HG03139 (cell line): ENCODE measurements around the gene TMEM117.
"Not testable (repeated sequence)": the region's sequence is repeated elsewhere in the genome, so short reads cannot be mapped to it uniquely, and the experiment has no call there.

Experiments
- ATAC-seq: cut with Tn5 transposase; IDR thresholded peaks from one replicate; pipeline ENCODE4 v1.9.1; 2021; ENCODE audit not compliant: unreplicated experiment

The TMEM117 gene

DNA sequence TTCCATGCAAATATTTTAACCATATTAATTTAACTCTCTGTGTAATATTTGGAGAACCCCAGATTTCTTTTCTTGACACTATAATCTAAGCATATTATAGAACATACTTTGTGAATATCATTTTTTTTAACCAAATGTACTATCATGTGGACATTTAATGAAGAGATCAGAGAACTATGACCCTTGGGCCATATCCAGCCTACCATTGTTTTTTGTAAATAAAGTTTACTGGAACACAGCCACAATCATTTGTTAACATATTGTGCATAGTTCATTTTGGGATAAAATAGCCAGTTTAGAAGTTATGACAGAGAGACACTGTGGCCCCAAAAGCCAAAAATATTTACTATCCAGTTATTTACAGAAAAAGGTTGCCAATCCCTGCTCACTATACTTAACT lies 338.2 kb downstream of the TMEM117 start:
- no peak for ATAC-seq

DNA sequence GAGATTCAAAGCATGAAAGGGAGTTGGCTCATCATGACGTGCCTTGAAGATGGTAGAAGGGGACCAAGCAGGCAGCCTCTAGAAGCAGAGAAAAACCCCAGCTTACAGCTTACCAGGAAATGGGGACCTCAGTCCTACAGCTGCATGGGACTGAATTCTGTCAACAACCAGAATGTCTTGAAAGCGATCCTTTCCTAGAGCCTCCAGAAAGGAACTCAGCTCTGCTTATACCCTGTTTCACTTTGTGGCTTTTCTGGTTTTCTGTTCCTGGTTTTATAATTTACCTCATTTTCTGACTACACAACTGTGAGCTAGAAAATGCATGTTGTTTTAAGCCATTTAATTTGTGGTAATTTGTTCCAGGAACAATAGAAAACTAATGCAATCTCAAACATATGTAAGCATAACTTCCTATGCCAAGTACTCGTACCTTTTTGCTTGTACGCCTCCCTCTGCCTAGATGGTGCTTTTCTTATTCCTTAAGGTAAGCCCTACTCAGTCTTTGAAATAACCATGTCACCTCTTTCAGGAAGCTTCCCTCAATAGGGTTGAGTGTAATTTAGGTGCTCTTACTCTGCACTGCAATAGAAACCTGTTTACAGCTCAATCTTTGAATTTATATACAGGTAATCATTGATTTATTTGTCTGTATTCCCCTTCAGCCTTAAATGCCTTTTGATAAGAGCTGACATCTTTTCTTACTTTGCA lies 348.8 kb downstream of the TMEM117 start:
- ATAC-seq = peak; percentile 74

DNA sequence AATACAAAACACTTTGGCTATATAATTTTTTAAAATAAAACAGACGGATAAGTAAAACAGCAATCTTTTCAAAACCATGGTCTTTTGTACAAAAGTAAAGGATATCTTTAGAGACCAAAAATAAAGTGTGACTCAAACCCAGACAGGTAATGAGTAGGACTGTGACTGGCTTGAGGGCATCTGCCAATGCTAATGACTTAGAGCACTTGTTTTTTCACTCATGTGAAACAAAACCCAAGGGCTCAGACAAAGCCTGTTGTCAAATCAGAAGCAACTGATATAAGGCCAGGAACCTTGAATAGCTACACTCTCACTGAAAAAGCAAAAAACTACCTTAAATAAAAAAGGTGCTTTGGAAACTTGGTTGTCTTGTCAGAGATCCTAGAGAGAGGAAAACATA lies 357.4 kb downstream of the TMEM117 start:
- ATAC-seq = peak; percentile 92

DNA sequence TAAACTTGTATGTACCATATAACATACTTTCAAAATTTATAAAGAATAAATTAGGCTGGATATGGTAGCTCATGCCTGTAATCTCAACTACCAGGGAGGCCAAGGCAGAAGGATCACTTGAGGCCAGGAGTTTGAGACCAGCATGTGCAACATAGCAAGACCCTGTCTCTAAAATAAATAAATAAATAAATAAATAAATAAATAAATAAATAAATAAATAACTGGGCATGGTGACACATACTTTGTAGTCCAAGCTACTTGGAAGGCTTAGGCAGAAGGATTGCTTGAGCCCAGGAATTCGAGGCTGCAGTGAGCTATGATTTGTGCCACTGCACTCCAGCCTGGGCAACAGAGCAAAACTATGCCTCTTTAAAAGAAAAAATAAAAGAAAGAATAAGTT lies 359.8 kb downstream of the TMEM117 start:
- ATAC-seq = not testable (repeated sequence)

DNA sequence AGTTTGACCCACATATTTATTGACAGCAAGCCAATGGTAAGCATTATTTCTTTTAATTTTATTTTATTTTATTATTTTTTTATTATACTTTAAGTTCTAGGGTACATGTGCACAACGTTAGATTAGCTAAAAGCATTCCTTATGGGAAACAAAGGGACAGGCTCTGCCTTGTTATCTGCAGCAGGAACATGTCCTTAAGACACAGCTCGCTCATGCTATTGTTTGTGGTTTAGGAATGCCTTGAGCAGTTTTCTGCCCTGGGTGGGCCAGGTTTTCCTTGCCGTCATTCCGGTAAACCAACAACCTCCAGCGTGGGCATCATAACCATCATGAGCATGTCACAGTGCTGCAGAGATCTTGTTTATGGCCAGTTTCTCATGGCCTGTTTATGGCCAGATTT lies 370.2 kb downstream of the TMEM117 start:
- no peak for ATAC-seq

DNA sequence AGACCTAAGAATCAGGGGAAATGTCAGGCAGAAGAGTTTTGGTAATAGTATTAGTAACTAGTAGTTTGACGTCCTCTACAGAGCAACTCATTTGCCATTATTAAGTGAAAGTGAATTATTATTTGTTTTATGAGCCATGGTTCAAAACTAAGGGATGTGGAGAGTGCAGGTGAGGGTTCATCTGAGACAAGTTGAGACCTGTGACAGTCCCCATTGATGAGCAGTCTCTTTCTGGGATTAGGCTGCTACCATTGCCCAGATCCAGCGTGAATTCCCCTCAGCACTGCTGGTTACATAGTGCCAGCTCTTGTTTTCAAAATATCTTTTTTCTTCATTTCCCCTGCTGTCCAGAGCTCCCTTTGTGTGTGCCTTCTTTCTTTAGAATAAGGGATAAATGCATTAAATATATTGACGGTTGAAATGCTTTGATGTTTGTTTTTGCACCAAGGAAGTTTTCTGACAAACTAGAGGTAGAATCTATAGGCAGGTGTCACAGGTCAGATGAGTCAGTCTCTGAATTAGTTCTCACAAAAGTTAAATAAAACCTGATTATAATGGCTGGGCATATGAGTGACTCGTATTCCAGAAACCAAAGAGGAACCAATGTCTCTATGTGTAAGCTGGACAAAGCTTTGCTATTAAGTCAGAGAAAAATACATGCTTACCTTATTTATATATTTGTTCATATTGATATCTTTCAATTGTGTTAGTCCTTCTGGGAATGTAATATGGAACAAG lies 381.4 kb downstream of the TMEM117 start:
- no peak for ATAC-seq

DNA sequence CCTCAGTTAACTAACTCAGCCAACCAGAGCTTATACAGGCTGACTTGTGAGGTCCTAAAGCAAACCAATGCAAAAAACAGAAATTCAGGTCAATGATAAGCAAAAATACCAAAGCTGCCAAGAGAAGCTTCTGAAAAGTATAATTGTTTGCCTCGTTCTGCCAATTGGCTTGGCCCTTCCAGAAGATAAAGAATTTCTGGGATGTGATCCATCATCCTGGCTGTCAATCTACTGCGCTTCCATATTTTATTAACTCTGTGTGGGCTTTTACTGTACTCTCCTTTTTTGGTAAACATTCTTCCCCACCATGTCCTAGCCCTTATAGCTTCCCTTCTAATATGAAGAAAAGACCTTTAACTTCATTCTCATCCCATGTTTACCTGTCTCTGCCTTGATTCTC lies 387.9 kb downstream of the TMEM117 start:
- no peak for ATAC-seq

DNA sequence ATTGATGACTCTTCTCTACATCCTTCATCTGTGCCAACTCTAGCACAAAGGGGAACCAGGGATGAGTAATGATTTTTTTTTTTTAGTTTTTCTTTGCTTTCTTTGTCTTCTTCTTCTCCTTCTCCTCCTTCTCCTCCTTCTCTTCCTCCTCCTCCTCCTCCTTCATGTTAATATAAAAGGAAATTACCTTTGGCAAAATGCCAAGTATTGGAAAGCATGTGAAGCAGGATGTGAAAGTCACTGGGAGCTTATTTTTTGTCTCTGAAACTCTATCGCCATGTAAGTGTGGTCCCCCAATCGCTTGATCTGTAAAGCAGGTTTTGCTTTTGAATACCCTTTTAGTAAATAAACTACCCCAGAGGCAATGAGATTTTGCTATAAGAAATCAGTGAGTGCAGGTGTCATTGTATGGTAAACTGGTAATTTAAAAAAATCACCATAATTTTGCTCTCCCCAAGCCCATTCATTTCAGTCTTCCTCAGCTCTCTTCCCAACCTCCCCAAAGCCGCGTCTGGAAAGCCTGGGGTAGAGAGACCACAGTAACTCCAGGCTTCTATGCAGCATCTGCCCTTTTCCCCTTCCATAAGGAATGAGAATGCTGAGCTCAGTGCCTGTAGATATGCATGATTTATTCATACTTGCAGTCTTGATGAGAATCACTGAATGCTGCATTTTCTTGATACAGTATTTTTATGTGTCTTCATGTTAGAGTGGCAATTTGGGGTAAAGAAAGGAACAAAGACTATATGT lies 388.7 kb downstream of the TMEM117 start:
- no peak for ATAC-seq

DNA sequence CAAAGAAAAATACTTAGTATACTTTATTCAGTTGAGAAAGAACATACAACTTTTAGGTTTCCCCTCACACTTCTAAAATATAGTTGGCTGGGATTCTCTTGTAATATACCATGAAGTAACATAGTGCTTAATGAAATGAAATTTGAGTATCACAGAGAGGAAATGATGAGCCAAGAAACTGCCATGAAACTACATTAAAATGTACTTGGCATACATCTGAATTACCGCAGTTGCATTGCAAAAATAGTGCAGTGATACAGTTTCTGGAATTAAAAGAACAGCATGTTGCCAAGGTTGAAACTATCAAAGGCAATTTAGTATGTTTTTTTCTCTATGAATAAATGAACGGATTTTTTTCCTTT lies 389.2 kb downstream of the TMEM117 start:
- ATAC-seq = no peak

DNA sequence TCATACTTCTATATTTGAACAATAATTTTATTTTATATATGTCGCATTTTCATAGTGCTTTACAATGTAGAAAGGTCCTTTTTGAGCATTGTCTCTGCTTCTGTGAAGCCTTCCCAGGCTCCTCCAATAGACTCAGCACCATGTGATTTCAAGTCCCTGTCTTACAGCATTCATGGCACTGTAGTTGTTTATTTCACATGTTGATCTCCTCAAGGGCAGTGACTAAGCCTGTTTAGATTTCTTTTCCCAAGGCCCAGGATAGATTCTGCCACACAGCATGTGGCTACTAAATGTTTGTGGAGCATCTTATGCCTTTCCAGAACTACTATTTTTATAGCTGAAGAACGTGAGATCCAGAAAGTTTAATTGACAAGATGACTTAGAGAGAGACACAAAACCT lies 391.7 kb downstream of the TMEM117 start:
- ATAC-seq = no peak

DNA sequence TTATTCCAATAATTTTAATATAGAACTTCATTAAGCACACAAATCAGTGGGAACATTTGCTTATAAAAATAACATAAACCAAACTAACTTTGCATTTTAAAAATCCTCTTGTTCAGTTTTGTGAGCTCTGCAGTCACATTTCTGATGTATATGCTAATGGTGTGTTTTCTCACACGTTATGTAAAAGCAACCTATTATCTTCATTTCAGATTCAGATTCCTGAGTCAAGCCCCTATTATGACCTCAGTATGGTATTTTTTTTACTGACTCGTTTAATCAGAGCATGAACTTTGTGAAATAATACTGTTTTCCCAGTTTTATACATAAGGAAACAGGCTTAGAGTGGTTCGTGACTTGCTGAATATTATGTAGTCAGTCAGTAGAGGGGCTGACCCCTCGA lies 394.0 kb downstream of the TMEM117 start:
- no peak for ATAC-seq

DNA sequence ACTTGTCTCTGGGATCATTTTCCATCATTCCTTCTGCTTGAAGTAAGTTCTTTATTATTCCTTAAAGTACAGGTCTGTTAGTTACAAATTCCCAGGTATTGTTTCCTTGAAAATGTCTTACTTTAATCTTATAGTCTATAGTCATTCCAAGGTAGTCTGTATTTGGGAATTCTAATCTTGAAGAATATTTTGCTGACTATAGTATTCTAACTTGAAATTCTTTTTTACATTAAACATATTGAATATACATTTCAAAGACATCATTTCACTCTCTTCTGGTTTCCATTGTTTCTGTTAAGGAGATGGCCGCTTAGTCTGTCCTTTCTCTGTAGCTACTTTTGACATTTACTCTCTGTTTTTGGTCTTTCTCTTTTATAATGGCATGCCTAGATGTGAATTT lies 399.8 kb downstream of the TMEM117 start:
- ATAC-seq = no peak

DNA sequence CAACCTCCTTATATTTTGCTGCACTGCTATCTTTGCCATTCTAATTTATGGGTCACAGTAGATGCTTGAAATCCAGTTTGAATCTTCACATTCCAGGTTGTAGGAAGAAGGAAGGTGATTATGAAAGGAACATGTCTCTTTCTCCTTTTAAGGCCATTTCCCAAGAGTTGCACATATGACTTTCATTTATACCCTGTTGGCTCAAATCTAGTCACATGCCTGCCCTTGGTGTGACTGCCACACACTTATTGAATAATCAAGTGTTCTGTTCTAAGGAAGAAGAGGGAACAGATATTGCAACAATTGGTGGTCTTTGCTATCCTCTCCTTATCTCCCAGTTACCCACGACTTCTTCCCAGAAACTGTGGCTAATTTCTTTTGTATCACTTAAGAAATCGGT lies 404.3 kb downstream of the TMEM117 start:
- ATAC-seq = no peak

DNA sequence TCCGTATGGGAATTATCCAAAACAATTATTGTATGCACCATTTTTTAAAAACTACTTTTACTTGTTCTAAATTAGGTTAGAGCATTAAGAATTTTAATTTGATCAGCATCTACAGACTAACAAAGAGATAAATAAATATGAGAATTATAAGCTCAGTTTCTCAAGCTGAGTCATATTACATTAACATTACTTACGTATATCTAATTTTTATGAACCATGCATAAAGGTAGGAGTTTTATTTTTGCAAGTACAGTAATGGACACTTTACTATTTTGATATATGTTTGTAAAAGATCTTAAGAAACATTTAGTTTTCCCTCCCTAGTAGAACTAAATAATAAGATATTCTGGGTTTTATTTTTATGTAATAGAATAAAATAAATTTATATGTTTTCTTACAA lies 410.1 kb downstream of the TMEM117 start:
- no peak for ATAC-seq

DNA sequence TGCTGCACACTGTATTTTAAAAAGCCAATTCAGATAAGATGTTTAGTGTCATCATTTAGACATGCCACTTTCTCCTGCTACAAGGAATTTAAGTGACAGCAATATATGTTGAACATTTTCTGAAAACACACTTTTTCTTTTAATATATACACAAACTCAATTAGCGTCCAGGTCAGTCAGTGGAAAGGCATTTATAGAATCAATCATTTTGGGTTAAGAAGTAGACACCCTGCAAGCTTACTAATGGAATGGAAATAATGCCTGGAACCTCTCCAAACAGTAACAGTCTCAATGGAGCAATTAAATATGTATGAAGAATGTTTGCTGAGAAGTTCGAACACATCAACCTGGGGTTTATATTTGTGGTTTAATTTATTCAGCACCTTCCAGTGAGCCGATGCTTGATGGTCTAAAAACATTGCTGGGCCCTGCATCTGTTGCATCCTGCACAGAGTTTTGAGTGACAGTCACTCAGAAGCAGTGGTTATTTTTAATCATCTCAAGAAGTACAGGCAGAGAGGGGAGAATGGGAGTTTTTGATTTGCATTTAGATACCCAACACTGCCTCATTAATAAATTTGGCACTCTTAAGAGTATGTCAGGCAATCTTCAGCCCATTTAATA lies 410.7 kb downstream of the TMEM117 start:
- ATAC-seq = no peak

DNA sequence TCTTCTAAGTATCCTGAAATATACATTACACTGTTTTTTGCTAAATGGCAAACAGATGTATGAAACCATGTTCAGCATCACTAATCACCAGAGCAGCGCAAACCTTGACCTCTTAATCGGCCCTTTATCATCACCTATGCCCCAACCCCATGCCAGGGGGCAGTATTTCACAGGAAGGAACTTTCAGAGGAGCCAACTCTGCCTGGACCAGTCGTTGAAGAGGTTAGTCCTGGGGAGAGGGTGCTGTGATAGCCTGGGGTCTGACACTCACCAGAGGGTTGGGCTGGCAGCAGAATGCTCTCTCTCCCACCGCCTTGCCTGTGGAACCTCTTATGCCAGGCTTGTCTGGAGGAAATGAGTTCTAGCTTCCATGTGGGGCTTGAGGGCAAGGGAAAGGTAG lies 411.7 kb downstream of the TMEM117 start:
- ATAC-seq = no peak

DNA sequence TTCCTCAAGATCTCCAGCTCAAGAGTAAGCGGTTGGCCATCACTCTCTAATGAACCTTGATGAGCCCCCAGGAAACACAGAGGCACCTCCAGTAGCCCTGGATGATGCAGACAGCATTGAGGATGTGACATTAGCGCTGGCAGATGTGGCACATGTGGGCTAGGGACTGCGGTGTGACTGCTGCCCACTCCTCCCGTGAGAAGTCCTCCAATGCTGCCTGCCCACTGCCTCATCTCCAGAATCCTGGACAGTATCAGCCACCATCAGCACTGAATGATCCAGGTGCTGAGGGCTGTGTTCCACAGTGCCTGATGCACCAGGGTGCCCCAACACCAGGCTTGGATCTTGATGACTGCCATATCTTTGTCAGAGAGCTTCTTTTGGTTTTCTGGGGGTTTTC lies 412.6 kb downstream of the TMEM117 start:
- no peak for ATAC-seq

DNA sequence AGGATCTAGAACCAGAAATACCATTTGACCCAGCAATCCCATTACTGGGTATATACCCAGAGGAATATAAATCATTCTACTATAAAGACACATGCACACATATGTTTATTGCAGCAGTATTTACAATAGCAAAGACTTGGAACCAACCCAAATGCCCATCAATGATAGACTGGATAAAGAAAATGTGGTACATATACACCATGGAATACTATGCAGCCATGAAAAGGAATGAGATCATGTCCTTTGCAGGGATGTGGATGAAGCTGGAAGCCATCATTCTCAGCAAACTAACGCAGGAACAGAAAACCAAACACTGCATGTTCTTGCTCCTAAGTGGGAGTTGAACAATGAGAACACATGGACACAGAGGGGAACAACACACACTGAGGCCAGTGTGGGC lies 414.6 kb downstream of the TMEM117 start:
- ATAC-seq = not testable (repeated sequence)

DNA sequence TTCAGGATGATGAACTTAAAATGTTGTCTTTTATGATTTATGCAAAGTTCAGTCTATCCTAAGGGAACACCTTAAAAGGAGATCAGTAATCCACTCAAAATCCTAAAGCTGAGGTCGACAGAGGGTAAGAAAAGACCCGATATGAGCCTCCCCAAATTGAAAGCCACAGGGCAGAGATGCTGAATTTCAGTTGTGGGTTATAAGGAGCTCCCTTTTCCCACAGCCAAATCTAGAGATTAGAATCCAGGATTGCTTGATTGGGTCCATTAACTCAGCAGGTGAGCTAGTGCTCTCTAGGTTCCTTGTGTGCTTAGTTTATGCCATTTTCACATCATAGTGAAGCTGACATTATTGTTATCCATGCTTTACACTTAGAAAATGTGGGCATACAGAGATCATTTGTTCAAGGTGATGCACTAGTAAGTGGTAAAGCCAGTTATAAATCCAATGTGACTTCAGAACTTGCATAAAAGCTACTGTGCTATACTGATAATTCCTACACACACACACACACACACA lies 417.5 kb downstream of the TMEM117 start:
- ATAC-seq = no peak

DNA sequence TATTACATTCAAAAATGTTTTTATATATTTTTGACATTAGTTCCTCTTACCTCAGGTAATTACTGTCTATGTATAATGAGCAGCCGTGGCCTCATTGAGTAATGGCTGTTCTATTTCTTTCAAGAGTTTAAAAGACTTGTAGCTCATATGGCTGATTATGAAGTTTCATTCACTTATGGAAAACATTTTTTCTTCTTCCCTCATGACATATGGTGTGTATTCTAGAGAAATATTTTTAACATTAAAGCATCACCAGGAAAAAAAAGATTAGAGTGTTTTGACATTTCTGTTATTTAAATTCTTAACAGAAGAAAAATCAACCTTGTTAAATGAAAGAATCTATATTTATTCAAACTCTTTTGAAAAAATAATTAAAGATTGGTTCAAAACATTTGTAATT lies 422.4 kb downstream of the TMEM117 start:
- ATAC-seq = no peak

DNA sequence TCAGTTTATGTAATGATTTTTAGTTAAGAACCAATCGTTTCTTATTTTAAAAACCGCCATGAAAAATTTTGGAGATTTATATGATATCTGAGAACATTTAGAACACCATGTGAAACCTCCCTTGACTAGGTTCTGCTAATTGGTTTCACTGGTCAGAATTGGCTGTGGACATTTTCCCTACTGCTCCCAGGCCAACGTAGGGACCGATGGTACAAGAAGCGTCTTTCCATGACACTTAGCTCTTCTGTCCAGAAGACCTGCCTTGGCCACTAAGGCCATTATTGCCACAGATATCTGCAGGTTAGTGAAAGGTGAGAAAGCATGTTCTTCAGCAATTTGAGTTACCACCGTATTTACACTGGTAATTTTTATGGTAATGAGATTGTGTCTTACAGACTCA lies 424.0 kb downstream of the TMEM117 start:
- no peak for ATAC-seq
